Smooth muscle cell (in vitro differentiated cells): ENCODE results near the gene ABCB10. TPM values are rescaled to one million over a fixed set of nuclear protein-coding genes. Genes with fewer than 3 reads are reported as not detected.

Experiments used
- DNase-seq: peaks from one replicate; lab custom pipeline; 2025; ENCODE audit not compliant: unreplicated experiment; lab: John Stamatoyannopoulos, UW
- H2AFZ ChIP-seq: fragments of 200-600 bp; sonication (generic); 2 replicates; pipeline ENCODE4 v1.6.0; 2016; ENCODE audit warnings: antibody characterized with exemption, low read depth, mild to moderate bottlenecking
- H3F3A ChIP-seq: fragments of 200-600 bp; sonication (generic); 2 replicates; pipeline ENCODE4 v1.6.0; 2017; ENCODE audit warnings: antibody characterized with exemption, low read depth
- H3K27ac ChIP-seq: fragments of 200-600 bp; sonication (generic); 2 replicates; pipeline ENCODE4 v1.5.1; 2016; ENCODE audit warnings: low read depth, mild to moderate bottlenecking
- H3K27me3 ChIP-seq: fragments of 200-600 bp; sonication (generic); 2 replicates; pipeline ENCODE4 v1.6.1; 2016; ENCODE audit warnings: low read depth, mild to moderate bottlenecking
- H3K36me3 ChIP-seq: fragments of 200-600 bp; sonication (generic); 2 replicates; pipeline ENCODE4 v1.5.1; 2016; ENCODE audit warnings: low read depth
- H3K4me1 ChIP-seq: fragments of 200-600 bp; sonication (generic); 2 replicates; pipeline ENCODE4 v1.5.1; 2016; ENCODE audit warnings: low read depth
- H3K4me2 ChIP-seq: fragments of 200-600 bp; sonication (generic); 2 replicates; pipeline ENCODE4 v1.6.0; 2016; ENCODE audit warnings: mild to moderate bottlenecking
- H3K4me3 ChIP-seq: fragments of 200-600 bp; sonication (generic); 2 replicates; pipeline ENCODE4 v1.5.1; 2016; ENCODE audit warnings: mild to moderate bottlenecking
- H3K79me2 ChIP-seq: fragments of 200-600 bp; sonication (generic); 2 replicates; pipeline ENCODE4 v1.6.0; 2016; ENCODE audit warnings: low read depth, mild to moderate bottlenecking
- H3K9ac ChIP-seq: fragments of 200-600 bp; sonication (generic); 2 replicates; pipeline ENCODE4 v1.6.0; 2016; ENCODE audit warnings: low read depth
- H3K9me3 ChIP-seq: fragments of 200-600 bp; sonication (generic); replicated peaks from 2 replicates; pipeline ENCODE4 v1.5.1; 2016; ENCODE audit warnings: low read depth
- H4K20me1 ChIP-seq: fragments of 200-600 bp; sonication (generic); 2 replicates; pipeline ENCODE4 v1.6.0; 2016; ENCODE audit warnings: low read depth
- WGBS: methylation state at CpG from one replicate; pipeline ENCODE4 v1.1.7; 2016; ENCODE audit warnings: low lambda C conversion rate; 5-methylcytosine and 5-hydroxymethylcytosine counted together
- polyA plus RNA-seq: library from polyadenylated mRNA; unstranded; fragments of >200 nt; fragmentation: Nextera tagmentation; extraction: Ambion mirVana; gene quantifications from 2 replicates; pipeline ENCODE4 v1.2.1, GENCODE V29; 2016
- total RNA-seq: library from RNA; depleted of rRNA; stranded (reverse); fragments of >200 nt; gene quantifications from 2 replicates; pipeline ENCODE4 v1.2.3, GENCODE V29; 2014
- TF ChIP-seq, protein P1 (sequence below): fragments of 200-600 bp; sonication (generic); IDR thresholded peaks from 2 replicates; pipeline ENCODE4 v1.5.1; 2017; ENCODE audit warnings: borderline replicate concordance, mild to moderate bottlenecking, antibody characterized with exemption; ENCODE audit not compliant: insufficient read depth, poor library complexity, severe bottlenecking

The ABCB10 gene
- total and polyA plus RNA-seq, 2 experiments from 2014 or later, result 7.1 to 18.4 TPM

DNA sequence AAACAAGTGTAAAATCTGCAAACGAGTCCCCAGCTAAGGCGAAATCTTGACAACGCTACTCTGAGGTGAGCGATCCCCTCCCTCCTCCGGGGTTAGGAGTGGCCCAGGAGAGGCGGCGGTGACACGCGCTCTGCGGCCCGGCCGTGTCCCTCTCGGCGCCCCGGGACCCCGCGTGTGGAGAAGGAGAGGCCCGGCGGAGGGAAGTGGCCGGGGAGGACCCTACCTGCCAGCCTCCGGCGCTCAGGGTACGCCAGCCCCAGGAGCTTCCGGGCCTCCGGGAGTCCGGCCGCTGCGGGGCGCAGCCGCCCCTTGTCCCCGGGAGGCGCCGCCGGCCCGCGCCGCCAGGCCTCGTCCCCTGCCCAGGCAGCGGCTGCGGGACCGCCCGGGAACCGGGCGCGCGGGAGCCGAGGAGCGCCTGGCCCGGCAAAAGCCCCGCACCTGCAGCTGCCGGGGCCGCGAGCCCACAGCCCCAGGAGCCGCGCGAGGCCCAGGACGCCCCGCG lies 543 bp downstream of the ABCB10 start:
- H4K20me1 ChIP-seq, result peaks cover 32% of the 10 kb centered on the region
- H3F3A ChIP-seq, result no peaks in the 10 kb centered on the region
- peak overlapping the region; percentile 91 for H3K4me3 ChIP-seq
- peak; percentile 30 for DNase-seq
- no peak overlapping the region for H3K27ac ChIP-seq
- under 1% methylated on average over 54 of the region's 59 CpGs for WGBS
- H3K4me2 ChIP-seq, result peak overlapping the region; percentile 84
- H3K79me2 ChIP-seq, result peaks cover 48% of the 10 kb centered on the region
- H3K27me3 ChIP-seq, result no peaks in the 10 kb centered on the region
- H2AFZ ChIP-seq, result peak overlapping the region; percentile 37
- H3K9me3 ChIP-seq, result no peaks in the 10 kb centered on the region
- H3K4me1 ChIP-seq, result peaks cover 21% of the 10 kb centered on the region
- TF ChIP-seq, protein P1, sequence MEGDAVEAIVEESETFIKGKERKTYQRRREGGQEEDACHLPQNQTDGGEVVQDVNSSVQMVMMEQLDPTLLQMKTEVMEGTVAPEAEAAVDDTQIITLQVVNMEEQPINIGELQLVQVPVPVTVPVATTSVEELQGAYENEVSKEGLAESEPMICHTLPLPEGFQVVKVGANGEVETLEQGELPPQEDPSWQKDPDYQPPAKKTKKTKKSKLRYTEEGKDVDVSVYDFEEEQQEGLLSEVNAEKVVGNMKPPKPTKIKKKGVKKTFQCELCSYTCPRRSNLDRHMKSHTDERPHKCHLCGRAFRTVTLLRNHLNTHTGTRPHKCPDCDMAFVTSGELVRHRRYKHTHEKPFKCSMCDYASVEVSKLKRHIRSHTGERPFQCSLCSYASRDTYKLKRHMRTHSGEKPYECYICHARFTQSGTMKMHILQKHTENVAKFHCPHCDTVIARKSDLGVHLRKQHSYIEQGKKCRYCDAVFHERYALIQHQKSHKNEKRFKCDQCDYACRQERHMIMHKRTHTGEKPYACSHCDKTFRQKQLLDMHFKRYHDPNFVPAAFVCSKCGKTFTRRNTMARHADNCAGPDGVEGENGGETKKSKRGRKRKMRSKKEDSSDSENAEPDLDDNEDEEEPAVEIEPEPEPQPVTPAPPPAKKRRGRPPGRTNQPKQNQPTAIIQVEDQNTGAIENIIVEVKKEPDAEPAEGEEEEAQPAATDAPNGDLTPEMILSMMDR, result no peak
- H3K36me3 ChIP-seq, result no peaks in the 10 kb centered on the region
- no peak overlapping the region for H3K9ac ChIP-seq

DNA sequence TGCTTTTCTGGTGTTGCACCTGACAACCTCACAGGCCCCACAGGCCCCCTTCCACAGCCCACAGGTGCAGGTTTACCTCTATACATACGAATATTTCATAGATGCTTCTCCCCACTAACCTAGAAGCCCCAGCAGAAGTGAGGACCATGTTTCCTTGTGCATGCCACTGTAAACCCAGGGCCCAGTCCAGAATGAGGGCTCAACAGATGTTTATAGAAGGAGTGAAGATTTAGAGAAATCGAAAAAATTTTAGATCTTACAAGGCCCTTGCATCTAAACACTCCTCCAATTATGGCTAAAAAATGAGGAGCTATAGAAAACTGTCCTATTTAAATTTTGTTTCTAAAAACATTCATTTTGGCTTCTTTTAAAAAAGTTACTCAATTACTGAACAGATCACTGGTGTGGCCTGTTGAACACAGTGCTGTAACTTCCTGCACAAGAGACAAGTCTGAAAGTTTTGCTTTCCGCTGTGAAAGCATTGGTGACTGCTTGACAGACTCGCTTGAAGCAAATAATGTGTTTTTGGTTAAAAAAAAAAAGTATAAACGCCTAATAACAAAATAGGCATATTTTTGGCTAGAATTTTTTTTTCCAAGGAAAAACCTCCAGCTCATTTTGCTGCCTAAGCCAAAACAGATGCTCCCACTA lies 1.2 kb downstream of the ABCB10 start:
- Histone ChIP-seq H3K27ac (no peak overlapping the region), H3K4me1 (peaks cover 18% of the 10 kb centered on the region), H4K20me1 (peaks cover 37% of the 10 kb centered on the region), H3K4me3 (peak overlapping the region; percentile 91), H3K79me2 (peaks cover 48% of the 10 kb centered on the region), H3F3A (no peaks in the 10 kb centered on the region), H3K27me3 (no peaks in the 10 kb centered on the region), H3K9ac (no peak overlapping the region), H3K36me3 (no peaks in the 10 kb centered on the region), H3K9me3 (no peaks in the 10 kb centered on the region), H2AFZ (peak overlapping the region; percentile 37), H3K4me2 (peak overlapping the region; percentile 84)
- TF ChIP-seq, protein P1, result no peak
- 50% methylated on average over 5 of the region's 5 CpGs for WGBS
- DNase-seq, result no peak

DNA sequence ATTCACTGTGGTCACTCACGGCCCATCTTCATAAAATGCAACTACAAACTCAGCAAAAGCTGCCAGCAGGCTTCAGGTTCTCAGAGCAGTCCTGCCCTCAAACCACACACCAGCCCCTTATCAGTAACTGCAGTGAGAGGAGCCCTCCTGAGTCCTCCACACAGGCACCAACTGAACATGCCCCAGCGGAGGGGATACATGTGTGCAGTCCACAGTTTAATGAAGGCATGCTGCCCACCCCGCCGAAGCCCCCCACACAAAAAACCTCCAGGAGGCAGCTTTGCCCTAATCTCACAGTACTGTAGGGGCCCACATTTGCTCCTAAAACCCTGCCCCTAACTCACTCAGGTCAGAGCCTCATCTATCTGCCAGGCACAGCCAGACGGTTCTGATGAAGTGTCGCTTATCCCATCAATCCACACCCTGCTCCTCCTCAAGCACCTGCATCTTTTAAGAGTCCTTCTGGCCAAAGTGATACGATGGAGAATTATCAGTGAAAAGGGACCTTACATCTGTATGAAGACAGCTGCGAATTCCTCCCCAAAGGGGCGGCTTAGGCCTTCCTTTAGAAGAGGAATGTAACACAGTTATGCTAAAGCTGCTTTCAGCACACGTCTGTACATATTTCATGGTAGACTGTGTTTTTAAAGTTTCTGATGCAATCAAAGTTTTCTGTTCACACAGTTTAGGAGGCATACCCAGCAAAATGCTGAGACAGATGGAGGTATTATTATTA lies 3.5 kb downstream of the ABCB10 start:
- Histone ChIP-seq H3K27ac (no peak overlapping the region), H2AFZ (no peak overlapping the region), H3K4me1 (peaks cover 18% of the 10 kb centered on the region), H3K9me3 (no peaks in the 10 kb centered on the region), H4K20me1 (peaks cover 58% of the 10 kb centered on the region), H3K9ac (no peak overlapping the region), H3K4me3 (no peak overlapping the region), H3K79me2 (peaks cover 67% of the 10 kb centered on the region), H3K4me2 (peak overlapping the region; percentile 41), H3K27me3 (no peaks in the 10 kb centered on the region), H3K36me3 (no peaks in the 10 kb centered on the region), H3F3A (no peaks in the 10 kb centered on the region)
- TF ChIP-seq, protein P1, result no peak
- no peak for DNase-seq
- 71% methylated on average over 10 of the region's 10 CpGs for WGBS
